Fibroblast of the aortic adventitia (primary cell): ENCODE results near the gene TTBK1. TPM values are rescaled to one million over a fixed set of nuclear protein-coding genes. Genes with fewer than 3 reads are reported as not detected.

Experiments
- DNase-seq: peaks from one replicate; pipeline ENCODE4 v3.0.0-alpha.2; 2010; ENCODE audit warnings: low read depth
- H3K4me3 ChIP-seq: 2 replicates; pipeline ENCODE4 v1.5.1; 2011; ENCODE audit warnings: low read depth, mild to moderate bottlenecking, control low read depth, low read length, moderate library complexity
- CTCF ChIP-seq: IDR thresholded peaks from 2 replicates; pipeline ENCODE4 v1.5.1; 2011; ENCODE audit warnings: mild to moderate bottlenecking, low read length, control low read depth, inconsistent platforms; ENCODE audit not compliant: insufficient read depth
- total RNA-seq: library from RNA; depleted of rRNA; stranded (reverse); fragments of >200 nt; gene quantifications from 2 replicates; pipeline ENCODE4 v1.2.3, GENCODE V29; 2012; ENCODE audit warnings: low replicate concordance

TTBK1 gene
- total RNA-seq, 1 donor, result not detected

GRCh38 chr6:43203029-43203717, 40.1 kb upstream of the TTBK1 start:
- DNase-seq, result no peak
- no peak for TF ChIP-seq CTCF
- no peak overlapping the region for H3K4me3 ChIP-seq

GRCh38 chr6:43203718-43204095, 39.6 kb upstream of the TTBK1 start:
- TF ChIP-seq CTCF, result no peak
- H3K4me3 ChIP-seq, result no peak overlapping the region
- DNase-seq, result no peak

- no peak for DNase-seq
- H3K4me3 ChIP-seq, result no peak overlapping the region
- no peak for TF ChIP-seq CTCF
Observed at GRCh38 chr6:43204271-43205105, 38.8 kb upstream of the TTBK1 start.

- DNase-seq, result no peak
- no peak overlapping the region for H3K4me3 ChIP-seq
- no peak for TF ChIP-seq CTCF
Observed at GRCh38 chr6:43205849-43206248, 37.4 kb upstream of the TTBK1 start.

GRCh38 chr6:43207286-43207685, 36.0 kb upstream of the TTBK1 start:
- no peak overlapping the region for H3K4me3 ChIP-seq
- DNase-seq, result no peak
- no peak for TF ChIP-seq CTCF

GRCh38 chr6:43211955-43212354, 31.3 kb upstream of the TTBK1 start:
- DNase-seq, result no peak
- no peak for TF ChIP-seq CTCF
- H3K4me3 ChIP-seq, result no peak overlapping the region
